CD4-positive, alpha-beta T cell treated with Interleukin-4 for 4 hours (primary cell): Measurements from ENCODE around the gene TTC9B.
"Not testable (repeated sequence)": the region's sequence is repeated elsewhere in the genome, so short reads cannot be mapped to it uniquely, and the experiment has no call there.

Experiments
- DNase-seq: peaks from one replicate; pipeline ENCODE4 v3.0.0-alpha.2; 2020

TTC9B gene

GRCh38 chr19:40232479-40232878, 14.3 kb upstream of the TTC9B start:
- no peak for DNase-seq

DNA sequence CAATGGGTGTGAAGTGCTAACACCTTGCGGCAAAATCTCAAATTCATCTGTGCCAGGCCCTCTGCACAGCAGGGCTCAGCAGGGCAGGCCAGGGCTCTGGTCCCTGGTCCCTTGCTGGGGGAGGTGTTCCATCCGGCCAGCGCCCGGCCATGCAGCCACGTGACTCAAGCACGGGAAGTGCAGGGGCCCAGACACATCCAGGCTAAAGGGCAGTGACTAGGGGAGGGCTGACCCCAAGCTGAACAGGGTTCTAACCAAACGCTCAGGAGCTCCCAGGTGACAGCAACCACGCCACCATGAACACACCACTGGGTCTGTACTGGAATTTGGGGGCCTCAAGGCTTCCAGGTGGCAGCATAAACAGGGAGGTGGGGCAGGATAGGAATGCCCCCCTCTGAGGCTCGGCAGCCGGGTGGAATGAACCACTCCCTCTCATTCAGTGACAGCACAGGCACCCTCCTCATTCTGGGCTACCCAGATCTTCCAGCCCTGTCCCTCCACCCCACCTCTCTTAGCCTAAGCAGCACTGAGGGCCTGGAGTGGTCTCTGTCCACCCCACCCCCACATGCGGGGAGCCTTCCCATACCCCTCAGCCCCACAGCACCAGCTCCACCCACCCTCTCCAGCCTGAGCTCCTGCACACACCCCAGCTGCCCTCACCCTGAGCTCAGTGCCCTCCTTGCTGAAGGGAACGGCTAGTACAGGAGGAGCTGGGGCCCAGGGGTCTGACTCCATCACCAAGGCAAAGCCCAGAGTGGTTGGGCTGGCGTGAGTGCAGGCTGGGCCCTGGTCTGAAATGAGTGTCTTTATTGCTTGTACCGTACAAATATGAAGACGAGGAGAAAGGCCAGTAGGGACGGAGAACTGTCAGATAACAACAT, 13.6 kb upstream of the TTC9B start:
- DNase-seq = no peak

DNA sequence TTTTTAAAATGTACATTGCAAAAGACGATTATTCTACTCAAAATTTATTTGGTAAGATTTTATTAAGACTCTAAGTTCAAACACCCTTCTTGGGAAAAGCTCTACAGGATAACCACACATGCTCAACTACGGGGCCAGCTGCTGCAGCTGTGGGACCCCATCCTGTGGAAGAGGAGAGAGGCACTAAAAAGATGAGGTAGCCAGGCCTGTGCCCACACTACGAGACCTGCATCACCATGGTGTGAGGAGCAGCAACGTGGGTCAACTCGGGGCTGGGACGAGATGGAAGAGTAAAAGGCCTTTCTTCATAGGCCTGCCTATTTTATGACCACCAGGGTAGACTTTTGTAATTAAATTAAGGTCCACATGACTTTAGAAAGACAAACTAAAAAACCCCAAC, 12.9 kb upstream of the TTC9B start:
- DNase-seq = no peak

DNA sequence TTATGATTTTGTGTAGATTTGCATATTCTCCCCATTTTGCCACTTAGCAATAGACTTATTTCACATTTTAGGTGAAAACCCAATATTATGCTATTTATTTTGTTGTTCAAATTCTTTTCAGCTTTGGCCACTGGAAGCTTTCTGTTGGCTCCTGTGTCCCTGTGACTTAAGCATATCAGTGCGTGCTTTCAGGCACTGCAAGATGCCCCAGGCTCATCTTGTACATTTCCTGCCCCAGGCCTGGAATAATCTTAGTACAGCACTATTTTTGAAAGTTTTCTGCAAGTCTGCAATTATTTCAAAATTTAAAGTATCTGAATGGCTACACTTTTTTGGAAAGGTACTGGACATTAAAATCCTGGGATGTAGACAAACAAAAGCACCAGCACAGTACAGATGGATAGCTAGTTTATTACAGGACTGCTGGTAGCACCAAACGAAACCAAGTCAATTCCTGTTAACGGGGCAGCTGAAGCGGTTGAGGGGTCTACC, 11.8 kb upstream of the TTC9B start:
- DNase-seq = no peak

- peak; percentile 53 for DNase-seq
Measured at GRCh38 chr19:40229484-40229883, 11.3 kb upstream of the TTC9B start.

DNA sequence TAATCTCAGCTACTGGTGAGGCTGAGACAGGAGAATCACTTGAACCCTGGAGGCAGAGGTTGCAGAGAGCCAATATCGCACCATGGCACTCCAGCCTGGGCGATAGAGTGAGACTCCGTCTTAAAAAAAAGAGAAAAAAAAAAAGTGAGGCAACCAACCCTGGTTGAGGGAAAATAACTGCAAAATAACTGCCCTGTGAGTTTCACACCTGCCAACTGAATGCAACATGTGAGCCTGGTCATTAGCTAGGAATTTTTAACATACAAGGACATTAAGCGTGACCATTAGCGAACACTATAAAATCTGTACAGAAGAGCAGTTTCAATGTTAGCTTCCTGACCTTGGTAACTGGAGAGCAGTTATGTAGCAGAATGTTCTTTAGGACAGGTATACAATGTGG, 10.7 kb upstream of the TTC9B start:
- no peak for DNase-seq

DNA sequence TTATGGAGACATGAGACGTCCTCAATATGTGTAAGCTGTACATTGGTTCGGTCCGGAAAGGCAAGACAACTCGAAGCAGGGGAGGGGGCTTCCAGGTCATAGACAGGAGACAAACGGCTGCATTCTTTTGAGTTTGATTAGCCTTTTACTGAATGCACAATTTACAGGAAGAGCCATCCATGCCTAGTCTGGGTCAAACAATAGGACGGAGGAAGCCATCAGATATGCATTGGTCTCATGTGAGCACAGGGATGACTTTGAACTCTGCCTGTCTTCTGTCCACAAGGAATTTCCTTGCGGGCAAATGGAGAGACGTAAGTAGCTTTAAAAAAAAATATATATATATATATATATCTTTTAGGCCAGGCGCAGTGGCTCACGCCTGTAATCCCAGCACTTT, 10.2 kb upstream of the TTC9B start:
- no peak for DNase-seq

- DNase-seq = no peak
Measured at GRCh38 chr19:40225440-40226305, 7.5 kb upstream of the TTC9B start.

- DNase-seq = no peak
Measured at GRCh38 chr19:40224342-40225150, 6.4 kb upstream of the TTC9B start.

- DNase-seq = no peak
Measured at GRCh38 chr19:40223135-40223822, 5.1 kb upstream of the TTC9B start.

GRCh38 chr19:40221858-40222619, 3.9 kb upstream of the TTC9B start:
- DNase-seq = peak; percentile 81

DNA sequence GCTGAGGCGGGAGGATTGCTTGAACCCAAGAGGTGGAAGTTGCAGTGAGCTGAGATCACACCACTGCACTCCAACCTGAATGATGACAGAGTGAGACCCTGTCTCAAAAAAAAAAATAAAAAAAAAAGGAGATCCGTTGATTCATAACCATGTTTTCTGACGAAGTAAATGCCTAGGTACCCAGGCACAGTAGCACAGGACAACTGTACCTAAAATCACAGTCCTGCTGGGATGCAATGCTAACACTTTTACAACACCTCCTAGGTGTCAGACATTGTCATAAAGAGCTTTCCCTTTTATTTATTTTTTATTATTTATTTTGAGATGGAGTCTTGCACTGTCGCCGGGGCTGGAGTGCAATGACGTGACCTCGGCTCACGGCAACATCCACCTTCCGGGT, 2.5 kb upstream of the TTC9B start:
- no peak for DNase-seq

GRCh38 chr19:40219721-40220276, 1.6 kb upstream of the TTC9B start:
- no peak for DNase-seq

GRCh38 chr19:40219029-40219428, 845 bp upstream of the TTC9B start:
- not testable (repeated sequence) for DNase-seq

- no peak for DNase-seq
Measured at GRCh38 chr19:40217027-40217810, 965 bp downstream of the TTC9B start.

DNA sequence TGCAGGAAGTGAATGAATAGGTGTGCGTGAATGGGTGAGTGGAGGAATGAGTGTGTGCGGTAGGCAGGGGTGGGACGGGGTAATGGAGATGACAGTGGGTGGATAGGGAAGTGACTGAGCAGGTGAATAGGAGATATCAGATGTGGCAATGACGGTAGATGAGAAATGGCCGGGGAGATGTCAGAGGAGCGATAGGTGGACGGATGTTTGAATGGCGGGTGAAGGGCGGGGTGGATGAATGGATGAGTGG, 1.5 kb downstream of the TTC9B start:
- DNase-seq = no peak

DNA sequence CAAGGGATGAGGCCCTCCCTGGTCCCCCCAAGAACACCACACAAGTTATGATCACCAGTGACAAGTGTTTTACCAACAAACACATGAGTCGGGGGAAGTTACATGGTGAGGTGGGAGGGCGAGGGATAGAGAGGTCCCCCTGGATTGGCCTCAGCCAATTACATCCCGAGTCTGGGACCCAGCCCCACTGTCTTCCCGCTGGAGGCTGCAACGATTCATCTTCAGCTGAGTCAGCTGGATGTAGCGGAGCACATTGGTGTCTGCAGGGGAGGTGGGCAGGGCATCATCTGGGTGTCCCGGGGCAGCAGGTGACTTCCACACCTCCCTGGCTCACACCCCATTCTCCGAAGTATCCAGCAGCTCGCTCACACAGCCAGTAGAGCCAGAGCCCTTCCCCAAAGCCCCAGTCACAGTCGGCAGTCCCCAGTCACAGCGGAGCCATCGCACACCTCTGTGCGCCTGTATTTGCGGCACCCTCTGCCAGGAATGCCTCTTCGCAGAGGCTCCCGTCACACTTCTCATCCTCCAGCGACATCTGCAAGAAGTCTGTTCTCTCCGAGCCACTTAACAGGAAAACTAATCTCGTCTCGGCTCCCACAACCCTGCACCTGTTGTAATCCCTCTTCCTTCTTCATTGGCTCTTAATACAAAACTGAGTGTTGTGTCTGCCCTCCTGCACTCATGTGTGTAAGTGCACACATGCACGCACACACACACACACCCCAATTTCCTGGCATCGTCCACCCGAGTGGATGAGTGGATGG, 2.0 kb downstream of the TTC9B start:
- DNase-seq = no peak

- DNase-seq = no peak
Measured at GRCh38 chr19:40214936-40215335, 3.2 kb downstream of the TTC9B start.

GRCh38 chr19:40213882-40214570, 4.2 kb downstream of the TTC9B start:
- no peak for DNase-seq
